GM19397 (cell line): Measurements from ENCODE around the gene KIZ.
A peak's percentile ranks its signal among the peaks of the same experiment; 100 is the strongest.
"Not testable (repeated sequence)": the region's sequence is repeated elsewhere in the genome, so short reads cannot be mapped to it uniquely, and the experiment has no call there.

Source experiments
- ATAC-seq: cut with Tn5 transposase; IDR thresholded peaks from one replicate; pipeline ENCODE4 v1.9.1; 2021; ENCODE audit warnings: mild to moderate bottlenecking, moderate library complexity; ENCODE audit not compliant: unreplicated experiment

KIZ gene

DNA sequence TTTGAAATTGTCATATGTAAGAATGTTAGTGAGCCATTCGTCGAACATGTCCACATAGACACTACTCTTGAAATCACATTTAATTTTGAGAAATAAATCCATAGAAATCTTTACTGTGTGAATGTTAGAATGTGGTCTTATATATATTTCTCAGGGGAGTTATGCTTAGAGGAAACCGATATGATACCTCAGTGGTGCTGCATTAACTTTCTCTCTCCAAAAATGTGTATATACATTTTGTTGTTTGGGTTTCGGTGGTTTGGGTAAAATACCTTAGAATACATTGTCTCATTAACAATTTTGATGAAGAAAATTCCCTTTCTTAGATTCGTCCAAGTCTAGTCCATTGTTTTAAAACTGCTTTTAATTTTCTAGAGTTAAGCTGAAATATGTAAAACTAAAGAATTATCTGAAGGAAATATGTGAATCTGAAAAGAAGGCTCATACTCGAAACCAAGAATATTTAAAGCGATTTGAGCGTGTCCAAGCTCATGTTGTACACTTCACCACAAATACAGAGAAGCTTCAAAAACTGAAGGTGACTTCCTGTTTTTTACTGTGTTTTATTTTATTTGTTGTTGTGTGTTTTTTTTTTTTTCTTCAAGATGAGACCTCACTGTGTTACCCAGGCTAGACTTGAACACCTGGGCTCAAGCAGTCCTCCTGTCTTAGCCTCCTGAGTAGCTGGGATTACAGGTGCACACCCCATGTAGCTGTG lies 10.3 kb downstream of the KIZ start:
- ATAC-seq = no peak

DNA sequence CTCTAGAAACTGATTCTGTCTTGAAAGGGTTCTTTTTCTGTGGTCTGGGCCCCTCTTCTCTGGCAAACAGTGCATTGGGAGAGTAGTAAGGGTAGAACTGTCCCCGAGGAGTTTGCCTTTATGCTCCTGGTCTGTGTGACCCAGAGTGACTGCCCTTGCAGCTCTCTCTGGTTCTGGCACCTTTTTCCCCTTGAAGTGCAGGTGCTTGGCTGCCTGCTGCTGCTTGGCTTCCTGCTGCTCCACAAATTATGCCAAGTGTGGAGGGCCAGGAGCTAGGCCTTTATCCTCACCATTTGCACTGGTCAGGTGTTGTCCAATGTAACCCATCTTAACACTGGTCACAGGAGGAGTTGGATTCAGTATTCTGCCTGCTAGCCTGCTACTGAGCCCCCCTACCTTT lies 11.2 kb downstream of the KIZ start:
- ATAC-seq = no peak

DNA sequence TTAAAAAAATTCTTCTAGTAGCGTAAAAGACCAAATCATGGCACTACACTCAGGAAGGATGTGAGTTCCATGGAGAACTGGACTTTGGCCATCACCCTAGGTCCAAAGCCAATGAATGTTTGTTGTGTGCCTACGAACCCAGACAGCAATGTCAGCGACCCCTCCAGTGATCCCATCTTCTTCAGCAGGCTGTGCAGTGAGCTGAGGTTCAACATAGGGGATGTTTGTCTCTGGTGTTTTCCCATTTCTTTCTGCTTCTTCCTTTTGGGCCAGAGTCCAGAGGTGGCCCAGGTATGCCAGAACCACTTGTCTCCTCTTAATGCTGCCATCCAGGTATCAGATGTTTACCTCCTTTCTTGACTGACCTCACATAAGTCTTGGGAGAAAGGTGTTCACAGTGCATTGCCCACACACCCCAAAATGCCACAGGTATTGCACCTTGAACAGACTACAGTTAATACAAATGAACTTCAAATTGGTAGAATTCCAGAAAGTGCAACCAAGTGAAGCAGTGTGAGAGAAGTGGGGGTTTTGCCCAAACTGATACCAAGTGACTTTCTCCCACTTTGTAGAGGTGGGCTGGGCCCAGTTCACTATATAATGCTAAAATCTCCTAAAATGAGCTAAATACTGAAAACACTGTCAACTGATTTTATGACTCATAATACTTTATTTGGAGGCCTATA lies 14.1 kb downstream of the KIZ start:
- no peak for ATAC-seq

DNA sequence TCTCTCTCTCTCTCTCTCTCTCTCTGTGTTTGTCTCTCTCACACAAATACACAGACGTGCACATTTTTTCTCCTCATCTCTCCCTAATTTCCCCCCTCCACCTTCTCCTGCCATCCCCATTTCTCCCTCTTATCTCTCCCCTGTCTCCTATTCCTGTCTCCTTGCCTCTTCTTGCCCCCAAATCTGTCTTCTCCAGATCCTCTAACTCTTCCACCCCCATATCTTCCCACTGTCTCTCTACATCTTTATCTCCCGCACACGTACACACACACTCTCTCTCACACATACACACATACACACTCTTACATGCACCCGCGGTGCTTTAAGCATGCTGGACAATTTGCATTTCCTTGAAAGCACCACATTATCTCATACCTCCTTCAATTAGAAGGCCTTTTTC lies 15.9 kb downstream of the KIZ start:
- no peak for ATAC-seq

DNA sequence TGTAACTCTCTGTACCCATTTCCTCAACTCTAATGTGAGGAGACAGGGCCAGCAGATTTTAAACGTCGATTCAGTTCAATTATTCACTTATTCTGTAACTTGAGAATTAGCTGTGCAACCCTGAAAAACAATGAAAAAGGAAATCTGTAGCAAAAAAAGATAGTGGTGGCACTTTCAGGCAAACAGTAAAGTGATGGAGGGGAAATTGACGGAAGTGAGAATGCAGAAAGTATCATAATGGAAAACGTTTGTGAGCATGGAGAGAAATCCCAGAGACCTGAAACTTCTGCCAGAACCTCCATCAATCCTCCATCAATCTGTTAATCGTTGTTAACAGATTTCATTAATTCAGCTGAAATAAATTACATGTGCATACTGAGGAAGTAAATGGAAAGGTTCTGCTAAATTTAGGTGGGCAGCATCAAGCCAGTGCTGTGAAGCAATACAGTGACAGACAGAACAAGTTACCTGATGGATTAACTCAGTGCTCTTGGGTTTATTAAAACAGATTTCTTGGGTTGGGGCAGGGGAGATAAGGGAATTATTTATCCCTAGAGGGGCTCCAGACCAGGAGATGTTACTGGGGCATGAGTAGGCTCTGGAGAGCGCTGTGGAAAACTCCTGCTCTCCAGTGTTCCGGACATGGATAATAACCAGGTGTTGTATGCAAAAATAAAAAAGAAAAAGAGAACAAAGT lies 17.5 kb downstream of the KIZ start:
- ATAC-seq = no peak

DNA sequence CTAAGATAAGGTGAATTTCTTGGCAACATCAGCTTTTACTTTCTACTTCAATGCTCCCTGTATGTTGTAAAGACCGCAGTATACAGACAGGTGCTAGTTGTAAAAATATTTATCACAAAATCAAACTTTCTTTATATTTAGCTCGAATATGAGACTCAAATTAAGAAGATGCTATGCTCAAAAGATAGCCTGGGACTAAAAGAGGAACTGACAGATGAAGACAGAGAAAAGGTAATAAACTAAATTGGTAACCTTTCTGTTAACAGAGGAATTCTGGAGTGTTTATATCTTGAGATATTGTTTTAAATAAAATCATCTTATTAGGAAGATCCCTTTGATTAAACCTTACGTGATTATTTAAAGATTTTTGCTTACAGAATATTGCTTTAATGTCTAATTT lies 19.5 kb downstream of the KIZ start:
- no peak for ATAC-seq

DNA sequence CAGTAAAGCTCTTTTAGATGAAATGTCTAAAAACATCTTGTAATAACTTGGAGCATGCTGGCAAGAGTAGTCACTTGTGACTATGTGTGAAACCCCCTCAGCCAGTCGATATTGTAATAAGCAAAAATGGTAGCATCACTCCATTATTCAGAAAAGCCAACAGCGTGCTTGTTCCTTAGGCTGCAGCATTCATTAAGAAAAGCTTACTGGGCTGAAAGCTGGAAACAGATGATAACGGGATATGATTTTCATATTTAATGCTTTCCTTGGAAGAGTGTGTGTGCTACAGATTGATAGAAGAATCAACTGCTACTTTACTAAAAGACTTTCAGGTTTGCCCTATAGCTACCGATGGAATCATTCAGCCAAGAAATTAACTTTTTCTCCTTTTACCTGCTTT lies 20.3 kb downstream of the KIZ start:
- no peak for ATAC-seq

DNA sequence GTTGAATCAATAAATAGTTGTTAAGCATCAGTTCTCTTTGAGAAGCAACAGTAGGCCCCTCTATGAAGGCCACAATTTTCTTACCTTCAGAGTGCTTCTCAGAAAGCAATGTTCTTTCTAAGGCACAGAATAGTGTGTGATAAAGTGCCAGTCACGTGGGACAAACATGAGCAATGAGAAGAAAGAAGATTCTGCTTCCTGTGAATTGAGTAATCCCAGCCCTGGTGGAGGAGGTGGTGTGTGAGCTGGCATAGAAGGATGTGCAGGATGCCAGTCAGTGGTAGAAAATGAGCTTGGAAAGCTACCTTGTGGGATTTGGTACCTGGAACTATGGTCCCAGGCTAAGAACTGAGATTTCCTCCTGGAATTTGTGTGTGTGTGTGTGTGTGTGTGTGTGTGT lies 21.7 kb downstream of the KIZ start:
- ATAC-seq = no peak

DNA sequence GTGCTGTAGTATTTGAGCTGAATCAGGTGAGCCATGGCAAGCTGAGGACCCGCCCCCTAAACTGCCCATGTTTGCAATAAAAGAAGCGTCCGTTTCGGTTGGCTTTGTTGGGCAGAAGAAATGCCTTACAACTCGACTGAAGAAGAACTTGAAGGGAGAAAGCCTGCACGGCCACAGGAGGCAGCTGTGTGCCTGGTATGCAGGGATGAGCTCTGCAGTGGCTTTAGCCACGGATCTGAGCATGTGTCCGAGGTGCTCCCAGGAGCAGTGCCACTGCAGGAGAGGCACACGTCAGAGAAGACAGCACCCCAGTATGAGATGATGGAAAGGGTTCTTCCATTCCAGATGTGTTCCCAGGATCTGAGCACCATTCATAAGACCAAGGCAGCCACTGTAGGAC lies 23.5 kb downstream of the KIZ start:
- ATAC-seq = no peak

DNA sequence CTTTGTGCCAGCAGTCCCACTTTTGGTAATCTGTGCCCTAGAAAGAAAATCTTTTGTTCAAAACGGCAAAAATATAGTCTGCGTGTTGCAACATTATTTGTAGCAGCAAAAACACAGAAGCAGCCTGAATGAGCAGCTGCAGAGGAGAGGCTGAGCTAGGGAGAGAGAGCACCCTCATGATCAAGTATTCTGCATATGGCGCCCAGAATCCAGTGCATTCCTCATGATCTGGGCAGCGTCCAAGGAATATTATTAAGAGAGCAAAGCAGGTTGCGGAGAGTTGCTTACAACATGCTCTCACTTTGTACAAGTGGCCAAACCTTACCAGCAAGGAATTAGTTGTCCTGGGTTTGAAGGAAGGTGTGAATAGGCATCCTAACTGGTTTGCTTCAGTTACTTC lies 25.9 kb downstream of the KIZ start:
- ATAC-seq = no peak

DNA sequence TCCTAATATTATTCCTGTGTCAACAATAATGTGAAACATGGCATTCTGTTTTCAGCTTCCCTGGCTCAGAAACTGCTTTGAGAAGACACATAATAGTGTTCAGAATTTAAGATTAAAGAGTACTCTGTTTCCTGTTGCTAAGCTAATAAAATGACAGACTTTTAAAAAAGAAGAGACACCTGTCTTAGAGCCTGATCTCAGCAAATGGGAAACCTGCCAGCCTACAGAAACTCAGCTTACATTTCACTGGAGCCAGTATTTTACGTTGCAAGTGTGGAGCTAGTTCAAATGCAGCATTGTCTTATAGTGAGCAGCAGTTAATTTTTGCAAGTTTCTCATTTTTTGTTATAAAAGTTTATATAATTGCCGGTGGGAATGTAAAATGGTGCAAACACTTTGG lies 28.8 kb downstream of the KIZ start:
- ATAC-seq = no peak

DNA sequence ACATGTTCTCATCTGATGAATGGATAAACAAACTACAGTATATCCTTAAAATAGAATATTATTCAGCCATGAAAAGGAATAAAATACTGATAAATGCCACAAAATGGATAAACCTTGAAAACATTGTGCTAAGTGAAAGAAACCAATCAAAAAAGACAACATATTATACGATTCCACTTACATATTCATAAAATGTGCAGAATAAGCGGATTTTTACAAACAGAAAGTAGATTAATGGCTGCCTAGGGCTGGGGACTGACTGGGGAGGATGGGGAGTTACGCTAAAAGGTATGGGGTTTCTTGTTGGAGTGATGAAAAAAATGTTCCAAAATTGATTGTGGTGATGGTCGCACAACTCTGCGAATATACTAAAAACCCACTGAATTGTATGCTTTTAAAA lies 29.4 kb downstream of the KIZ start:
- no peak for ATAC-seq

DNA sequence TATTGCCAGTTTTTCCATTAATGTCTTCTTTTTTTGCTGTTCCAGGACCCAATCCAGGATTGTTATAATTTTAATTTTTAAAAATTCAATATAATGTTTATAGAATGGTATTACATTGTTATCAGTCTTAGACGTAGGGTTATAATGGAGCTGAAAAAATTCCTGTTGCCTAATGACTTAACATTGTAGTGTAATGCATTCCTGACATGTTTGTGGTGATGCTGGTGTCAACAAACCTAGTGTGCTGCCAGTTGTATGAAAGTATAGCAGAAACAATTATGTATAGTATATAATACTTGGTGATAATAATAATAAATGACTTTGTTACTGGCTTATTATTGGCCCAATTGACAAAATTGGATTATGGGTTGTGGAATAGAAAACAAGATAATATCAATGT lies 30.4 kb downstream of the KIZ start:
- no peak for ATAC-seq

DNA sequence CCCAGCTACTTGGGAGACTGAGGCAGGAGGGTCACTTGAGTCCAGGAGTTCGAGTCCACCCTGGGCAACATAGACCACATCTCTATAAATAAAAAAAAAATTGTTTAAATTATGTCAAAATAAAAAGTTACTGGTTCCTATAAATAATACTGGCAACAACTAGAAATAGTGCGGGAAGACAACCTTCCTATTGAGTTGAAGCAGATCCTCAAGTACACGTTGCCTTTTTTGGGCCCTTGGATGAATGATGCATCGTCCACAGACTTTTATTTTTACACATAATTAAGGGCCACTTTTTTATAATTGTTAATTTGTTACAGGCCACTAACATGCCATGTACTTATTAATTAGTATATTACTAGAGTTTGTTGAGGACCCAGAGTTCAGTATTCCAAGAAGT lies 31.1 kb downstream of the KIZ start:
- no peak for ATAC-seq

DNA sequence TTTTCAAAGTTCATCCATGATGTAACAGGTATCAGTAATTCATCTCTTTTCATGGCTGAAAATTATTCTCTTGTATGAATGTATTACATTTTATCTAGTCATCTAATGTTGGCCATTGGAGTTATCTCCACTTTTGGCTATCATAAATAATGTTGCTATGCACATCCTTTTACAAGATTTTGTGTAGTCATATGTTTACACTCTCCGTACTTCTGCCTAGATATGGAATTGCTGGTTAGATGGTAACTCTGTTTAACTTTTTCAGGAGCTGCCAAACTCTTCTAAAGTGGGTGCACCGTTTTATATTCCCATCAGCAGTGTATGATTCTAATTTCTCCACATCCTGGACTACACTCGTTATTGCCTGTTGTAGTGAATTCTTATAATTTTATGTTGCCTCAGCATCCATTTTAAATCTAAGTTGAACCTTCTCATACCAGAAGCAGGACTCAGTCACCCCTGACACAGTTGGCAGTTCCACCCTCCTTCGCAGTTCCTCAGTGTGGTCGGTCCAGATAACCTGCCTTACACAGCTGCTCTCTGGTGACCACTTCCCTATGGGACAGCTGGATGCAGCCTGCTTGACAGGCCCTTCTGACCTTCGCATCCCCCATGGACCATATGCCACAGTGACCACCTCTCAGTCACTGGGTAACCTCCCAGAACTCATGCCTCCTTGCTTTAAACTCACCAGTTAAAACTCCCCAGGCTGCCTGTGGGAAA lies 33.9 kb downstream of the KIZ start:
- peak; percentile 72 for ATAC-seq

DNA sequence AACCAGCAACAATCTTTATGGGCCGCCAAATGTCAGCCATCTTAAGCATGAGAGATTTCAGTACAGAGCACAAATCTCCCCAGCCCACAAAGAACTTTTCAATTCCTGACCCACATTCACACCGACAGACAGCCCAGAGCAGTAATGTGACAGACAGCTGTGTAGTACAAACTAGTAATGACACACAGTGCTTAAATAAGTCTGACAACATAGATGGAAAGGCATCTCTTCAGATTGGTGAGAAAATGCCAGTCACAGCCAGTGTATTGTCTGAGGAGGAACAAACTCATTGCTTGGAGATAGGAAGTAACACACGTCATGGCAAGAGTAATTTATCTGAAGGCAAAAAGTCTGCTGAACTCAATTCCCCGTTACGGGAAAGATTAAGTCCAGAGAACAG lies 36.0 kb downstream of the KIZ start:
- no peak for ATAC-seq

DNA sequence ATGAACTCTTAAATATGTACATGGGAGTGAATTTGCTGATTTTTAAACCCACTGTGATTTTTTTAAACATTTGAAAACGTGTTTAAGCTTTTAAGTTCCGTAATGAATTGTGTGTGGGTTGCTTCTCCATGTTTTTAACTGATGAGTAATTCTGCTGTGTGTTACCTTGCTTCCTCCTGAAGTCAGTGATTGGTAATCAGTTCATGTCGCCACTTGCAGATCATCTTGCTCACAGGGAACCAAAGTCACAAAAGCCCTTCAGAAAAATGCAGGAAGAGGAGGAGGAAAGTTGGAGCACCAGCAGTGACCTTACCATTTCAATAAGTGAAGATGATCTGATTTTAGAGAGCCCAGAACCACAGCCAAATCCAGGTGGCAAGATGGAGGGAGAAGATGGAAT lies 36.7 kb downstream of the KIZ start:
- ATAC-seq = no peak

DNA sequence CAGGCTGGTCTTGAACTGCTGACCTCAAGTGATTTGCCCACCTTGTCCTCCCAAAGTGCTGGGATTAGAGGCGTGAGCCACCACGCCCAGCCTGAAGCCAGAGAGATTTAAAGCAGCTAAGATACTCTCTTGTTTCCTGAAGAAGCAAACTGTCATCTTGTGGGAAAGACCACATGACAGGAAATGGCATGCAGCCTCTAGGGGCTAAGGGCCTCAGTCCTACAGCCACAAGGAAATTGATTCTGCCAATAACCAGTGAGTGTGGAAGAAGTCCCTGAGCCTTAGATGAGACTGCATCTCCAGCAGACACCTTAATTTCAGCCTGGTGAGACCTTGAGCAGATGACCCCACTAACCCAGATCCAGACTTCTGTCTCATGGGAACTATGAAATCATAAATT lies 40.9 kb downstream of the KIZ start:
- no peak for ATAC-seq

DNA sequence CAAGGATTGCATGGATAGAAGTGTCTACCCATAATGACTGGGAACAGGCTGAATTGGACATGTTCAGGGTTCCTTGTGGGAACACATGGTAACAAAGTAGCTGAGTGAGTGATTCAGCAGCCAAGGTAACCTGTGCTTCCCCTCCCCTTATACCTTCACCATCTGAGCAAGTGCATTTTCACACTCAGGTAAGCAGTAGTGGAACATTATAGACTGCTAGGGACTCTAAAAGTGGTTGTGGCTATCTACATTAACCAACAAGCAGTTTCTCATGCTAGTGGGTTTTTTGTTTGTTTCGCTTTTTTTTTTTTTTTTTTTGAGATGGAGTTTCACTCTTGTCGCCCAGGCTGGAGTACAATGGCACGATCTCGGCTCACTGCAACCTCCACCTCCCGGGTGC lies 41.4 kb downstream of the KIZ start:
- ATAC-seq = no peak

DNA sequence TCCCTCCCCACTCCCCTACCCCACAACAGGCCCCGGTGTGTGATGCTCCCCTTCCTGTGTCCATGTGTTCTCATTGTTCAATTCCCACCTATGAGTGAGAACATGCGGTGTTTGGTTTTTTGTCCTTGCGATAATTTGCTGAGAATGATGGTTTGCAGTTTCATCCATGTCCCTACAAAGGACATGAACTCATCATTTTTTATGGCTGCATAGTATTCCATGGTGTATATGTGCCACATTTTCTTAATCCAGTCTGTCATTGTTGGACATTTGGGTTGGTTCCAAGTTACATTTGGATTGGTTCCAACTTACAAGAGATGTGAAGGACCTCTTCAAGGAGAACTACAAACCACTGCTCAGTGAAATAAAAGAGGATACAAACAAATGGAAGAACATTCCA lies 42.2 kb downstream of the KIZ start:
- not testable (repeated sequence) for ATAC-seq

DNA sequence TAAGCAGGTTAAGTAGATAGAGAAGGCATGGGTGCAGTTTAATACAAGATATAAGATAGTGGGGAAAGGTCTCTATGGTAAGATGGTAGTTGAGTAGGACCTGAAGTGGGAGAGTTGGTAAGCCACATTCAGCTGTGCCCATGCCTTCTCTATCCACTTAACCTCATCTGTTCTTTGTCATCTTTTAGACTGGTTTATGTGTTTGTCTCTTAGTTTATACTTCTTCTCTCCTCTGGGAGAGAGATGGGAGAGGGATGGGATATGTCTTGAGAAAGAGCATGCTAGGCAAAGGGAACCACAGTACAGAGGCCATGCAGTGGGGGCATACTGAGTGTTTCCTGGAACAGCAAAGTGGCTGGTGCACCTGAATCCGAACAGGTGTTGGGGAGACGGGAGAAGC lies 46.7 kb downstream of the KIZ start:
- ATAC-seq = no peak

DNA sequence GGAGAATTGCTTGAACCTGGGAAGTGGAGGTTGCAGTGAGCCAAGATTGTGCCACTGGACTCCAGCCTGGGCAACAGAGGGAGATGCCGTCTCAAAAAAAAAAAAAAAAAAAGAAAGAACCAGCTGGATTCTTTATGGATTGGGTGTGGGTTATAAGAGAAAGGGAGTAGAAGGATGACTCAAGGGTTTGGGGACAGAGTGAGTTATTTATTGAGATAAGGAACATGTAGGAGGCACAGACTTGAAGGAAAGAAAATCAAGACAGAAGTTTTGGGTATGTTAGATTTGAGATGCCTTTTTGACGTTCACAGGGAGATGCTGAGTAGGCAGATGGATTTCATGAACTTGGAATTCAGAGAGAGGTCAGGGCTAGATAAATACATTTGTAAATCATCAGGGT lies 47.6 kb downstream of the KIZ start:
- no peak for ATAC-seq
